T-cell (primary cell): ENCODE results near the gene INPP5A. TPM values are rescaled to one million over a fixed set of nuclear protein-coding genes. Genes with fewer than 3 reads are reported as not detected.

Source experiments
- ATAC-seq, 4 experiments: fragments of 200-7000 bp in 3 of 4; fragments of 150-1000 bp in 1 of 4; cut with Tn5 transposase; replicated peaks in 1 of 4; 1 replicate in 3 of 4; 2 replicates in 1 of 4; pipeline ENCODE4 v1.10.0; 2021; ENCODE audit warnings: moderate library complexity in 3 of 4, mild to moderate bottlenecking in 2 of 4, moderate number of reproducible peaks in 1 of 4
- CTCF ChIA-PET, 2 donors: fragments of 300-600 bp; sonication (Branson Sonifier 250); formaldehyde crosslinking; loops; one replicate each; lab custom pipeline; 2022; ENCODE audit warnings: antibody characterized with exemption in 2 of 2; lab: Charles Lee
- POLR2A ChIA-PET, 2 donors: fragments of 300-600 bp; sonication (Branson Sonifier 250); formaldehyde crosslinking; loops; one replicate each; lab custom pipeline; 2022; ENCODE audit warnings: antibody characterized with exemption in 2 of 2; lab: Charles Lee
- DNase-seq, 35 experiments: peaks; one replicate each; pipeline versions ENCODE4 v3.0.0 to v3.0.0-alpha.2; 2013 to 2023
- H3K27ac ChIP-seq: one replicate; pipeline ENCODE4 v1.5.1; 2013; ENCODE audit warnings: low read length
- H3K27me3 ChIP-seq, 2 experiments: replicated peaks in 1 of 2; 1 replicate in 1 of 2; 2 replicates in 1 of 2; pipeline versions ENCODE4 v1.6.1 to v1.7.0; 2013; ENCODE audit warnings: low read length in 1 of 2, mixed read lengths in 1 of 2; ENCODE audit not compliant: control insufficient read depth in 2 of 2, insufficient read depth in 2 of 2; ENCODE audit errors: extremely low read depth in 1 of 2
- H3K36me3 ChIP-seq, 2 donors: 1 replicate in 1 of 2; 2 replicates in 1 of 2; pipeline versions ENCODE4 v1.6.1 to v1.7.0; 2013; ENCODE audit warnings: low read length in 1 of 2; ENCODE audit not compliant: control insufficient read depth in 2 of 2, insufficient read depth in 1 of 2; ENCODE audit errors: extremely low read depth in 1 of 2
- H3K4me1 ChIP-seq, 2 experiments: 1 replicate in 1 of 2; 2 replicates in 1 of 2; pipeline versions ENCODE4 v1.6.1 to v1.7.0; 2013; ENCODE audit warnings: low read length in 2 of 2, mixed read lengths in 1 of 2; ENCODE audit not compliant: insufficient read depth in 2 of 2, control insufficient read depth in 1 of 2; ENCODE audit errors: extremely low read depth in 1 of 2
- H3K4me3 ChIP-seq, 2 donors: 1 replicate in 1 of 2; 2 replicates in 1 of 2; pipeline versions ENCODE4 v1.5.1 to v1.7.0; 2013; ENCODE audit warnings: mild to moderate bottlenecking in 2 of 2, low read length in 1 of 2, moderate library complexity in 1 of 2; ENCODE audit not compliant: control insufficient read depth in 1 of 2; ENCODE audit errors: extremely low read depth in 1 of 2
- H3K9me3 ChIP-seq: 2 replicates; pipeline ENCODE4 v1.7.0; 2013
- H3K27ac Mint-ChIP-seq, 2 donors: one replicate each; pipeline ENCODE4 v1.8.0; 2020 to 2021; ENCODE audit warnings: mild to moderate bottlenecking in 2 of 2, mixed read lengths in 2 of 2
- H3K27me3 Mint-ChIP-seq, 2 donors: one replicate each; pipeline ENCODE4 v1.8.0; 2021 to 2022; ENCODE audit warnings: mixed read lengths in 2 of 2
- H3K36me3 Mint-ChIP-seq: one replicate; pipeline ENCODE4 v1.8.0; 2021; ENCODE audit warnings: mixed read lengths
- H3K4me1 Mint-ChIP-seq, 3 donors: one replicate each; pipeline ENCODE4 v1.8.0; 2020 to 2022; ENCODE audit warnings: mixed read lengths in 3 of 3, mild to moderate bottlenecking in 1 of 3
- H3K4me3 Mint-ChIP-seq, 3 donors: one replicate each; pipeline ENCODE4 v1.8.0; 2020 to 2022; ENCODE audit warnings: mild to moderate bottlenecking in 3 of 3, mixed read lengths in 3 of 3, moderate library complexity in 3 of 3
- H3K9me3 Mint-ChIP-seq, 3 donors: one replicate each; pipeline ENCODE4 v1.8.0; 2020 to 2022; ENCODE audit warnings: mixed read lengths in 3 of 3
- WGBS: methylation state at CpG from one replicate; pipeline ENCODE4 v1.1.5; 2013; ENCODE audit warnings: missing lambda C conversion rate; ENCODE audit not compliant: insufficient coverage; 5-methylcytosine and 5-hydroxymethylcytosine counted together
- total RNA-seq, 35 experiments: library from RNA in 6 of 35; stranded (reverse) in 6 of 35; fragments of 120-200 nt in 1 of 35; gene quantifications; one replicate each; pipeline versions ENCODE4 v1.2.1 to v1.2.4 and lab custom pipeline; 2013 to 2026

Gene INPP5A
- total RNA-seq, 5 donors from 2014 or later (not counting 1 experiment from before 2014, with no cell fraction given) = 20.9 to 23.1 (median 22.9) TPM

- ChIA-PET CTCF (no interaction called here), POLR2A (no interaction called here)
- Mint-ChIP-seq H3K27ac (no peak overlapping the region), H3K9me3 (no peaks in the 10 kb centered on the region), H3K36me3 (no peaks in the 10 kb centered on the region), H3K4me3 (no peak overlapping the region), H3K4me1 (no peaks in the 10 kb centered on the region), H3K27me3 (peaks cover 0 to 3% of the 10 kb centered on the region in 2 donors)
- 78% methylated on average over 11 of the region's 13 CpGs for whole genome bisulfite sequencing
- peaks cover 0 to 8% of the 10 kb centered on the region in 2 experiments for H3K27me3 ChIP-seq
- H3K27ac ChIP-seq = no peak overlapping the region
- no peaks in the 10 kb centered on the region for H3K36me3 ChIP-seq
- no peaks in the 10 kb centered on the region for H3K9me3 ChIP-seq
- H3K4me3 ChIP-seq = no peak overlapping the region
- DNase-seq = no peak
- H3K4me1 ChIP-seq = no peaks in the 10 kb centered on the region
- ATAC-seq = no peak
Observed at GRCh38 chr10:132827423-132827789, 289.8 kb downstream of the INPP5A start.

DNA sequence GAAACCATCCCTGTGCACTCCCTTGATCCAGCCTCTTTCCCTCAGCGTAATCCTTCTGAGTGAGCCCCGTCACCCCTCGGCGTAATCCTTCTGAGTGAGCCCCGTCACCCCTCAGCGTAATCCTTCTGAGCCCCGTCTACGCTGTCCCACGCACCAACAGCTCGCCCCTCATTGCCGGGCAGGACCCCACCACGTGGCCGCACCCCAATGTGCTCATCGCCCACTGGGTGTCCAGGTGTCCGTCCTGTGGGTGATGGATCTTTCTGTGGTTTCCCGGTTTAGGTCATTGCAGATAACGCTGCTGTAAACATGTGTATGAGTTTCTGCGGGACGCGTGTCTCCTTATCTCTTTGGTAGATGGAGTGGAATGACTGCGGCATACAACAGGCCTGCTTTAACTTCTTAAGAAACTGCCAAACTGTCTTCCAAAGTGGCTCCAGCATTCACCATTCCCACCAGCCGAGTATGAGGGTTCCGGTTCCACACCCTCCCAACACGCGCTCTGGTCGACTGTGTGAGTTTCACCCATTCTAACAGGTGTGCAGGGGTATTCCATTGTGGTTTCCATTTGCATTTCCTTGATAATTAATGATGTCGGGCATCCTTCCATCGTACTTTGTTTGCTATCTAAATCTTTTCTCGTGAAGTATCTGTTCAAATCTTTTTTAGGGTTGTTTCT is 290.4 kb downstream of the INPP5A start:
- Histone ChIP-seq H3K4me1 (no peaks in the 10 kb centered on the region), H3K27ac (no peak overlapping the region), H3K27me3 (peaks cover 0 to 10% of the 10 kb centered on the region in 2 experiments), H3K9me3 (no peaks in the 10 kb centered on the region), H3K36me3 (no peaks in the 10 kb centered on the region), H3K4me3 (no peak overlapping the region)
- Mint-ChIP-seq H3K4me3 (no peak overlapping the region), H3K9me3 (no peaks in the 10 kb centered on the region), H3K27ac (no peak overlapping the region), H3K4me1 (no peaks in the 10 kb centered on the region), H3K36me3 (no peaks in the 10 kb centered on the region), H3K27me3 (peaks cover 0 to 3% of the 10 kb centered on the region in 2 donors)
- ChIA-PET POLR2A (no interaction called here), CTCF (no interaction called here)
- ATAC-seq (no peak), DNase-seq (no peak)
- WGBS = 91% methylated on average over 14 of the region's 29 CpGs

DNA sequence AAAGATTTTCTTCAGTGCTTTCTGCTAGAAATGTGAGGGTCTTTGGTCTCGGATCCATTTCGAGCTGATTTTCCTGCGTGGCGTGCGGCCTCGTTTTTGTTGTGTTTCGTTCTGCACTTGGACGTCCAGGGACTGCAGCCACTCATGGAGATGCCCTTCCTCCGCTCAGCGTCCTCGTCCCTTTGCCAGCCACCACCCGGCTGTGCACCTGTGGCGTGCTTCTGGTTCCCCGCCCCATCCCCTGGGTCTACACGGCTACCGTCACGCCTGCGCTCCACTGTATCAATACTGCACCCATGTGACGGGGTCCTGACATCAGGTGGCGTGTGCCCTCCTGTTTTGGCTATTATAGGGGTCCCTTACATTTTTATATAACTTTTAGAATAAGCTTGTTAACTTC is 291.1 kb downstream of the INPP5A start:
- Histone ChIP-seq H3K27me3 (peaks cover 0 to 14% of the 10 kb centered on the region in 2 experiments), H3K9me3 (no peaks in the 10 kb centered on the region), H3K36me3 (no peaks in the 10 kb centered on the region), H3K4me3 (no peak overlapping the region), H3K27ac (no peak overlapping the region), H3K4me1 (no peaks in the 10 kb centered on the region)
- ATAC-seq (no peak), DNase-seq (no peak)
- WGBS = 90% methylated on average over 14 of the region's 20 CpGs
- Mint-ChIP-seq H3K4me3 (no peak overlapping the region), H3K27ac (no peak overlapping the region), H3K4me1 (no peaks in the 10 kb centered on the region), H3K27me3 (peaks cover 0 to 3% of the 10 kb centered on the region in 2 donors), H3K36me3 (no peaks in the 10 kb centered on the region), H3K9me3 (no peaks in the 10 kb centered on the region)
- ChIA-PET POLR2A (interaction anchor here in 1 of 2 donors (0.6 kb wide), 1 partner anchor 84 kb away, joined by 6 read pairs; no protein-coding TSS in a partner anchor), CTCF (interaction anchor here in 1 of 2 donors (0.6 kb wide), 1 partner anchor 27 kb away, joined by 3 read pairs; no protein-coding TSS in a partner anchor)

DNA sequence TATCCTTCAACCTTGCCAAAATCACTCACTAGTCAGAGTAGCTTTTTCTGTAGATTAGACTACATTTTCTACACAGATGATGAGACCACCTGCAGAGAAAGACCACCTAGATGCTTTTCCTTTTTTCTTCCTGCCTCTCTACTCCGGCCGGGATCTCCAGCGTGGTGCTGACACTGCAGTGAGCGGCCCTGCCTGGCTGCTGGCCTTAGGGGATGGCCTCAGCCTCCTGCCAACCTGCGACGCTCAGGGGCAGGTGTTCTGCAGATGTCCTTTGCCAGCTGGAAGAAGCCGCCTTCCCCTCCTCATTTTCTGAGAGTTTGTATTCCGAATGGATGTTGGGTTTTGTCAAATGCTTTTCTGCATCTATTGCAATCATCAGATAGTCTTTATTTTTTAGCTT is 291.8 kb downstream of the INPP5A start:
- no peaks in the 10 kb centered on the region for H3K9me3 Mint-ChIP-seq
- no peak overlapping the region for H3K4me3 Mint-ChIP-seq

DNA sequence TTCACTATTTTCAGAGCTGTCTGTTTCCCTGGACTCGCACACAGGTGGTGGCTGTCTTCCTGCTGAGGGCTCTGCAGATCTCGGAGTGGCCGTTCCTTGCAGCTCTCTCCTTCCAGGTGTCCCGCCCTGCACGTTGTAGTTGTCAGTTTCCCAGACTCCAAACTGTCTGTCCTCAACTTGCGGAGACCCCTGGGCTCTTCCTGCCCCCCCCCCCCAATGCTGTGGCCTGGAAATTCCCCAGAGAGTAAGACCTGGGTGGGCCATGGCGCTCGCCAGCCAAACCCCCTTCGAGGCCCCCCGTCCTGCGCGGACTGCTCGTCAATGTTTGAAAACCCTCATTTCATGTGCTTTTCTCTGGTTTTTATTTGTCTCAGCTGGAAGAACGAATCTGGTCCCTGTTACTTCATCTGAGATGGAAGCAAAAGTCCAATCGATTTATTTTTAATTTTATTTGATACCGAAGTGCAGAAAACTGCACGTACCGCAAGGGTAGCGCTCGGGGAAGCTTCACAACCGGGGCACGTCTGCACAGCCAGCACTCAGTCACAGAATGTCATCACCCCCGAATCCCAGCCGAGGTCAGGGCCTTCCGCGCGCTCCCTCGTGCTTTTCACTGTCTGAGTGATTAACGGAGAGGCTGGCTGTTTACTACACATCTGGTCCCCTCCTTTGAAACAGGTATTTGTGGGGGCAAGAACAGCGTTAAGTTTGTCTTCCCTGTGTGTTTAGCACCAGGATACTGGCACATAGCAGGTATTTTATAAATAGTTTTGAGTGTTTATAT is 294.8 kb downstream of the INPP5A start:
- Mint-ChIP-seq H3K27ac (no peak overlapping the region), H3K36me3 (no peaks in the 10 kb centered on the region), H3K4me1 (peaks cover 0 to 1% (median 1%) of the 10 kb centered on the region in 3 donors), H3K4me3 (no peak overlapping the region), H3K9me3 (no peaks in the 10 kb centered on the region), H3K27me3 (peaks cover 0 to 3% of the 10 kb centered on the region in 2 donors)
- H3K4me1 ChIP-seq = peaks cover 0 to 6% of the 10 kb centered on the region in 2 experiments
- POLR2A ChIA-PET = no interaction called here
- no peak for DNase-seq
- H3K4me3 ChIP-seq = no peak overlapping the region
- H3K36me3 ChIP-seq = no peaks in the 10 kb centered on the region
- H3K9me3 ChIP-seq = no peaks in the 10 kb centered on the region
- WGBS = 81% methylated on average over 29 of the region's 30 CpGs
- peaks cover 0 to 39% of the 10 kb centered on the region in 2 experiments for H3K27me3 ChIP-seq
- no peak for ATAC-seq
- no peak overlapping the region for H3K27ac ChIP-seq
- CTCF ChIA-PET = interaction anchor here in 1 of 2 donors (0.7 kb wide), 1 partner anchor 1036 kb away, joined by 3 read pairs; no protein-coding TSS in a partner anchor

More for the DNA sequence above, 291.8 kb downstream of the INPP5A start:
- H3K4me1 Mint-ChIP-seq = no peaks in the 10 kb centered on the region
- no peaks in the 10 kb centered on the region for H3K36me3 ChIP-seq
- peaks cover 0 to 3% of the 10 kb centered on the region in 2 donors for H3K27me3 Mint-ChIP-seq
- H3K4me3 ChIP-seq = no peak overlapping the region
- H3K27me3 ChIP-seq = peaks cover 0 to 21% of the 10 kb centered on the region in 2 experiments
- no peaks in the 10 kb centered on the region for H3K4me1 ChIP-seq
- no peak overlapping the region for H3K27ac Mint-ChIP-seq
- ChIA-PET POLR2A (no interaction called here), CTCF (no interaction called here)
- no peaks in the 10 kb centered on the region for H3K9me3 ChIP-seq
- H3K27ac ChIP-seq = no peak overlapping the region
- no peak for ATAC-seq
- DNase-seq = no peak
- no peaks in the 10 kb centered on the region for H3K36me3 Mint-ChIP-seq
- 83% methylated on average over 3 of the region's 8 CpGs for WGBS
